A549 (cell line): Measurements from ENCODE around the gene VAMP5.

ENCODE experiments used
- CBX8 ChIP-seq: fragments of 200-600 bp; sonication (generic); IDR thresholded peaks from 2 replicates; pipeline ENCODE4 v1.6.1; 2016
- CEBPB ChIP-seq, 2 experiments: fragments of >200 bp in 1 of 2; sonication (Bioruptor Twin) in 1 of 2; formaldehyde crosslinking in 1 of 2; IDR thresholded peaks; 2 replicates each; pipeline ENCODE4 v1.6.1; 2012 to 2016
- EP300 ChIP-seq, 2 experiments: fragments of >200 bp; sonication (Bioruptor Twin); formaldehyde crosslinking; IDR thresholded peaks; 2 replicates in 1 of 2; 3 replicates in 1 of 2; pipeline ENCODE4 v1.6.1; 2016 to 2017
- ESRRA ChIP-seq: fragments of 150-350 bp; IDR thresholded peaks from 2 replicates; pipeline ENCODE4 v1.6.1; 2014; ENCODE audit warnings: mild to moderate bottlenecking, low read length, borderline replicate concordance
- FOSL2 ChIP-seq, 2 experiments: fragments of 450-650 bp in 1 of 2; fragments of >200 bp in 1 of 2; sonication (Bioruptor Twin) in 1 of 2; formaldehyde crosslinking; IDR thresholded peaks; 2 replicates each; pipeline versions ENCODE4 v1.5.0 to v1.6.1; 2016 to 2020; ENCODE audit warnings: mild to moderate bottlenecking in 1 of 2, moderate library complexity in 1 of 2
- HOXB5 ChIP-seq: fragments of 250-450 bp; sonication (Bioruptor Pico); IDR thresholded peaks from 2 replicates; pipeline ENCODE4 v1.5.0; 2020; ENCODE audit warnings: mild to moderate bottlenecking, moderate library complexity
- NFE2L2 ChIP-seq: fragments of 150-350 bp; conservative IDR thresholded peaks from 2 replicates; pipeline ENCODE4 v1.6.1; 2014; ENCODE audit warnings: low read length
- POLR2A ChIP-seq: IDR thresholded peaks from 2 replicates; pipeline ENCODE4 v1.6.1; 2012; ENCODE audit warnings: mild to moderate bottlenecking, low read length
- RFX5 ChIP-seq: fragments of 450-650 bp; IDR thresholded peaks from 2 replicates; pipeline ENCODE4 v1.7.1; 2014; ENCODE audit warnings: antibody characterized with exemption, mild to moderate bottlenecking, moderate library complexity
- SREBF2 ChIP-seq: fragments of 450-650 bp; IDR thresholded peaks from 2 replicates; pipeline ENCODE4 v1.6.1; 2014; ENCODE audit warnings: mild to moderate bottlenecking, moderate library complexity
- TF ChIP-seq, protein P1 (sequence below): fragments of >200 bp; sonication (Bioruptor Twin); formaldehyde crosslinking; IDR thresholded peaks from 3 replicates; pipeline ENCODE4 v1.5.1; 2016
- TF ChIP-seq, protein P2 (sequence below): IDR thresholded peaks from 2 replicates; pipeline ENCODE4 v1.6.1; 2012
- TF ChIP-seq, protein P3 (sequence below): fragments of 200-600 bp; sonication (generic); IDR thresholded peaks from 2 replicates; pipeline ENCODE4 v1.6.1; 2016; ENCODE audit warnings: antibody characterized with exemption, mild to moderate bottlenecking, moderate library complexity

GRCh38 chr2:85598594-85599340, 14.5 kb downstream of the VAMP5 start:
- TF ChIP-seq, protein P1, sequence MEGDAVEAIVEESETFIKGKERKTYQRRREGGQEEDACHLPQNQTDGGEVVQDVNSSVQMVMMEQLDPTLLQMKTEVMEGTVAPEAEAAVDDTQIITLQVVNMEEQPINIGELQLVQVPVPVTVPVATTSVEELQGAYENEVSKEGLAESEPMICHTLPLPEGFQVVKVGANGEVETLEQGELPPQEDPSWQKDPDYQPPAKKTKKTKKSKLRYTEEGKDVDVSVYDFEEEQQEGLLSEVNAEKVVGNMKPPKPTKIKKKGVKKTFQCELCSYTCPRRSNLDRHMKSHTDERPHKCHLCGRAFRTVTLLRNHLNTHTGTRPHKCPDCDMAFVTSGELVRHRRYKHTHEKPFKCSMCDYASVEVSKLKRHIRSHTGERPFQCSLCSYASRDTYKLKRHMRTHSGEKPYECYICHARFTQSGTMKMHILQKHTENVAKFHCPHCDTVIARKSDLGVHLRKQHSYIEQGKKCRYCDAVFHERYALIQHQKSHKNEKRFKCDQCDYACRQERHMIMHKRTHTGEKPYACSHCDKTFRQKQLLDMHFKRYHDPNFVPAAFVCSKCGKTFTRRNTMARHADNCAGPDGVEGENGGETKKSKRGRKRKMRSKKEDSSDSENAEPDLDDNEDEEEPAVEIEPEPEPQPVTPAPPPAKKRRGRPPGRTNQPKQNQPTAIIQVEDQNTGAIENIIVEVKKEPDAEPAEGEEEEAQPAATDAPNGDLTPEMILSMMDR, result no peak
- TF ChIP-seq HOXB5 (CRISPR knock-in tag), result no peak
- TF ChIP-seq POLR2A, result no peak
- no peak for TF ChIP-seq EP300 (IDR thresholded peaks at IDR 0.05)
- TF ChIP-seq CBX8, result no peak
- no peak for TF ChIP-seq RFX5
- TF ChIP-seq, protein P2, sequence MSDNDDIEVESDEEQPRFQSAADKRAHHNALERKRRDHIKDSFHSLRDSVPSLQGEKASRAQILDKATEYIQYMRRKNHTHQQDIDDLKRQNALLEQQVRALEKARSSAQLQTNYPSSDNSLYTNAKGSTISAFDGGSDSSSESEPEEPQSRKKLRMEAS, result no peak
- no peak for TF ChIP-seq ESRRA
- no peak for TF ChIP-seq NFE2L2
- no peak for TF ChIP-seq SREBF2
- TF ChIP-seq, protein P3, sequence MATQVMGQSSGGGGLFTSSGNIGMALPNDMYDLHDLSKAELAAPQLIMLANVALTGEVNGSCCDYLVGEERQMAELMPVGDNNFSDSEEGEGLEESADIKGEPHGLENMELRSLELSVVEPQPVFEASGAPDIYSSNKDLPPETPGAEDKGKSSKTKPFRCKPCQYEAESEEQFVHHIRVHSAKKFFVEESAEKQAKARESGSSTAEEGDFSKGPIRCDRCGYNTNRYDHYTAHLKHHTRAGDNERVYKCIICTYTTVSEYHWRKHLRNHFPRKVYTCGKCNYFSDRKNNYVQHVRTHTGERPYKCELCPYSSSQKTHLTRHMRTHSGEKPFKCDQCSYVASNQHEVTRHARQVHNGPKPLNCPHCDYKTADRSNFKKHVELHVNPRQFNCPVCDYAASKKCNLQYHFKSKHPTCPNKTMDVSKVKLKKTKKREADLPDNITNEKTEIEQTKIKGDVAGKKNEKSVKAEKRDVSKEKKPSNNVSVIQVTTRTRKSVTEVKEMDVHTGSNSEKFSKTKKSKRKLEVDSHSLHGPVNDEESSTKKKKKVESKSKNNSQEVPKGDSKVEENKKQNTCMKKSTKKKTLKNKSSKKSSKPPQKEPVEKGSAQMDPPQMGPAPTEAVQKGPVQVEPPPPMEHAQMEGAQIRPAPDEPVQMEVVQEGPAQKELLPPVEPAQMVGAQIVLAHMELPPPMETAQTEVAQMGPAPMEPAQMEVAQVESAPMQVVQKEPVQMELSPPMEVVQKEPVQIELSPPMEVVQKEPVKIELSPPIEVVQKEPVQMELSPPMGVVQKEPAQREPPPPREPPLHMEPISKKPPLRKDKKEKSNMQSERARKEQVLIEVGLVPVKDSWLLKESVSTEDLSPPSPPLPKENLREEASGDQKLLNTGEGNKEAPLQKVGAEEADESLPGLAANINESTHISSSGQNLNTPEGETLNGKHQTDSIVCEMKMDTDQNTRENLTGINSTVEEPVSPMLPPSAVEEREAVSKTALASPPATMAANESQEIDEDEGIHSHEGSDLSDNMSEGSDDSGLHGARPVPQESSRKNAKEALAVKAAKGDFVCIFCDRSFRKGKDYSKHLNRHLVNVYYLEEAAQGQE, result no peak
- no peak for TF ChIP-seq CEBPB (IDR thresholded peaks at IDR 0.05)
- TF ChIP-seq FOSL2 (IDR thresholded peaks at IDR 0.05), result no peak
- TF ChIP-seq FOSL2 (CRISPR knock-in tag; IDR thresholded peaks at IDR 0.05), result no peak
